ENCODE results near the gene DGKH.

DNA sequence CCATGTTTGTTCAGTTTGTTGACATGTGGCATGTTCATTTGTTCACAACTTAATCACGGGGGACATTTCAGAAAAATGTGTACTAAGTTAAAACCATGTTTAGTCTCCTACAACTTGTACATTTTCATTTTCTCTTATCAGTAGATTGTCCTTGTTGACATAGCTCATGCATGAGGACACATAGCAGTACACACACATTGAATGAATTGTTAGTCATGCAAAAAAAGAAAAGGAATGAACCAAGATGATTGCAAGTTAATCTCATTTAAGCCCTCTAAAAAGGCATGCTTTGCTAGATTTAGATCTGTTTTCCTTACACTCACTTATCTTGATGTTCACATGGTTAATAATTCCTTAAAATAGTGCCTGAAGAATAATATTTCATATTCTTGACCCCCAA, 185.3 kb downstream of the DGKH start:
- TF ChIP-seq POLR2A (IDR thresholded peaks at IDR 0.05; ENCODE audit: borderline replicate concordance, extremely low read depth, insufficient read depth, insufficient read length) (no peak), SIN3A (IDR thresholded peaks at IDR 0.05; ENCODE audit: low read depth) (no peak), JUND (IDR thresholded peaks at IDR 0.05) (no peak), SRF (IDR thresholded peaks at IDR 0.05; ENCODE audit: low read depth) (no peak), EZH2 (IDR thresholded peaks at IDR 0.05) (no peak), EZH2phosphoT487 (IDR thresholded peaks at IDR 0.05; ENCODE audit: borderline replicate concordance) (no peak)
- TF ChIP-seq, protein P1, sequence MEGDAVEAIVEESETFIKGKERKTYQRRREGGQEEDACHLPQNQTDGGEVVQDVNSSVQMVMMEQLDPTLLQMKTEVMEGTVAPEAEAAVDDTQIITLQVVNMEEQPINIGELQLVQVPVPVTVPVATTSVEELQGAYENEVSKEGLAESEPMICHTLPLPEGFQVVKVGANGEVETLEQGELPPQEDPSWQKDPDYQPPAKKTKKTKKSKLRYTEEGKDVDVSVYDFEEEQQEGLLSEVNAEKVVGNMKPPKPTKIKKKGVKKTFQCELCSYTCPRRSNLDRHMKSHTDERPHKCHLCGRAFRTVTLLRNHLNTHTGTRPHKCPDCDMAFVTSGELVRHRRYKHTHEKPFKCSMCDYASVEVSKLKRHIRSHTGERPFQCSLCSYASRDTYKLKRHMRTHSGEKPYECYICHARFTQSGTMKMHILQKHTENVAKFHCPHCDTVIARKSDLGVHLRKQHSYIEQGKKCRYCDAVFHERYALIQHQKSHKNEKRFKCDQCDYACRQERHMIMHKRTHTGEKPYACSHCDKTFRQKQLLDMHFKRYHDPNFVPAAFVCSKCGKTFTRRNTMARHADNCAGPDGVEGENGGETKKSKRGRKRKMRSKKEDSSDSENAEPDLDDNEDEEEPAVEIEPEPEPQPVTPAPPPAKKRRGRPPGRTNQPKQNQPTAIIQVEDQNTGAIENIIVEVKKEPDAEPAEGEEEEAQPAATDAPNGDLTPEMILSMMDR (IDR thresholded peaks at IDR 0.05 in 2 of 3, conservative IDR thresholded peaks at IDR 0.05 in 1 of 3; ENCODE audit: borderline replicate concordance in 1 of 3, insufficient read depth in 1 of 3, low read depth in 2 of 3, low read length in 2 of 3) = no peak
- TF ChIP-seq, protein P2, sequence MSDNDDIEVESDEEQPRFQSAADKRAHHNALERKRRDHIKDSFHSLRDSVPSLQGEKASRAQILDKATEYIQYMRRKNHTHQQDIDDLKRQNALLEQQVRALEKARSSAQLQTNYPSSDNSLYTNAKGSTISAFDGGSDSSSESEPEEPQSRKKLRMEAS (IDR thresholded peaks at IDR 0.05) = no peak

Data from HCT116 (cell line).